ENCODE measurements around the gene POLDIP3.
"Not testable (repeated sequence)": the region's sequence is repeated elsewhere in the genome, so short reads cannot be mapped to it uniquely, and the experiment has no call there.

Gene POLDIP3

DNA sequence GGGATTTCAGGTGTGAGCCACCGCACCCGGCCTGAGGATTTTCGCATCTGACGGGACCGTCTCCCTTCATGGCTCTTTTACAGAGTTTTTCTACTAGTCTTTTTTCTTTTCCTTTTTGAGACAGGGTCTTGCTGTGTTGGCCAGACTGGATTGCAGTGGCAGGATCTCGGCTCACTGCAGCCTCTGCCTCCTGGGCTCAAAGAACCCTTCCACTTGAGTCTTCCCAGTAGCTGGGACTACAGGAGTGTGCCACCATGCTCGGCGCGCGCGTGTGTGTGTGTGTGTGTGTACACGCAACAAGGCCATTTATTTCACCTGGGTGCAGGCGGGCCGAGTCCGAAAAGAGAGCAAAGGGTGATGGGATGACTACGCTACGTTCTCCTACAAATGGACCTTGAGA lies 50.0 kb downstream of the POLDIP3 start:
- Histone ChIP-seq H3K9ac (ENCODE audit: low read depth, low read length) (no peak overlapping the region), H3K9me3 (ENCODE audit: insufficient read depth, low read depth, low read length) (no peaks in the 10 kb centered on the region), H3K4me3 (ENCODE audit: low read length) (no peak overlapping the region), H3K36me3 (ENCODE audit: insufficient read depth, low read length) (no peaks in the 10 kb centered on the region), H3K27ac (ENCODE audit: low read depth, low read length) (no peak overlapping the region), H3K27me3 (ENCODE audit: insufficient read depth, low read length) (no peaks in the 10 kb centered on the region), H3K4me1 (ENCODE audit: insufficient read depth, low read length) (no peaks in the 10 kb centered on the region)
- WGBS: 93% methylated on average over 17 of the region's 17 CpGs

DNA sequence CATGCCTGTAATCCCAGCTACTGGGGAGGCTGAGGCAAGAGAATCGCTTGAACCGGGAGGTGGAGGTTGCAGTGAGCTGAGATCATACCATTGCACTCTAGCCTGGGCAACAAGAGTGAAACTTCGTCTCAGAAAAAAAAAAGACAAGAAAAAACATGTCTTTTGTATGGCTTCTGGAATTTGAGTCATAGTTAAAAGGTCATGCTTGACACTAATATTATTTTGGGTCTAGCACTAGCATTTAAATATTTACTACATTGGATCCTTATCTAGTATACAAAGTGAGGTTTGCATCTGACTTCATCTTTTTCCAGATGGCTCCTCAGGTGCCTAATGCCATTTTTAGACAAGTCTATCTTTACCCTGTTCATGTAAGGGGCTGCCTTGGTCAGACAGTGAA lies 50.7 kb downstream of the POLDIP3 start:
- not testable (repeated sequence) for H3K27ac ChIP-seq (ENCODE audit: low read depth, low read length); H3K9me3 ChIP-seq (ENCODE audit: insufficient read depth, low read depth, low read length); H3K36me3 ChIP-seq (ENCODE audit: insufficient read depth, low read length); H3K4me3 ChIP-seq (ENCODE audit: low read length); H3K27me3 ChIP-seq (ENCODE audit: insufficient read depth, low read length); H3K4me1 ChIP-seq (ENCODE audit: insufficient read depth, low read length); H3K9ac ChIP-seq (ENCODE audit: low read depth, low read length)
- WGBS: 95% methylated on average over 3 of the region's 3 CpGs

DNA sequence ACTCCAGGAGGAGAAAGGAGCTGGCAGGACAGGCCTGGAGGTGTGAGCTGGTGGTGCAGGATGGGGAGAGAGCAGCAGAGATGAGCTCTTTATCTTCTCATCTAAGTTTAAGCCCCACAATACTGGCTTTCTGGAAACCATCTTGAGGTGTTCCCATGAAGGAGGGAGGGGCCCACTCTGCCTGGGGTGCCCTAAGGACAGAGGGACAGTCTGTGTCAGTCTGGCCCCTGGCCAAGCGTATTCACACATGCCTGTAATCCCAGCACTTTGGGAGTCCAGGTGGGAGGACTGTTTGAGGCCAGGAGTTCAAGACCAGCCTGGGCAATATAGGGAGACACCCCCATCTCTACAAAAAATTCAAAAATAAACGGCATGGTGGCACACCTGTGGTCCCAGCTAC lies 52.0 kb downstream of the POLDIP3 start:
- H3K9me3 ChIP-seq (ENCODE audit: insufficient read depth, low read depth, low read length): no peaks in the 10 kb centered on the region
- no peak overlapping the region for H3K9ac ChIP-seq (ENCODE audit: low read depth, low read length)
- no peaks in the 10 kb centered on the region for H3K27me3 ChIP-seq (ENCODE audit: insufficient read depth, low read length)
- H3K27ac ChIP-seq (ENCODE audit: low read depth, low read length): no peak overlapping the region
- H3K4me1 ChIP-seq (ENCODE audit: insufficient read depth, low read length): no peaks in the 10 kb centered on the region
- H3K4me3 ChIP-seq (ENCODE audit: low read length): no peak overlapping the region
- H3K36me3 ChIP-seq (ENCODE audit: insufficient read depth, low read length): no peaks in the 10 kb centered on the region
- WGBS: 99% methylated on average over 2 of the region's 2 CpGs

DNA sequence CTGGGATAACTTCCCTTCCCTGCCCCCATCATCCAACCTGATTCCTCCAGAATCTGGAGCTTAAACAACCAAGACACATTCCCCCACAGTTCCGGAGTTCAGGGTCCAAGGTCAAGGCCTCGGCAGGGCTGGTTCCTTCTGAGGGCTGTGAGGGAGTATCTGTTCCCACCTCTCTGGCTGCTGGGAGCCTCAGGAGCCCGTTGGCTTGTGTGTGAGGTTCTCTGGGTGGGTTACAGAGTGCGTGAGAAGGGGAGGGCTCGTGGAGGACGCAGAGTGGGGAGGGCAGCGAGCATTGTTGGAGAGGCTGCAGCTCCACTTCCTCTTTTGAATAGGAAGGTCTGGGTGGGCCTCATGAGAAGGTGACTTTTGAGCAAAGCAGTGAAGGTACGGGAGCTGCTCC lies 52.4 kb downstream of the POLDIP3 start:
- no peaks in the 10 kb centered on the region for H3K9me3 ChIP-seq (ENCODE audit: insufficient read depth, low read depth, low read length)
- WGBS: 78% methylated on average over 8 of the region's 8 CpGs
- H3K36me3 ChIP-seq (ENCODE audit: insufficient read depth, low read length): no peaks in the 10 kb centered on the region
- H3K9ac ChIP-seq (ENCODE audit: low read depth, low read length): no peak overlapping the region
- no peak overlapping the region for H3K4me3 ChIP-seq (ENCODE audit: low read length)
- H3K27me3 ChIP-seq (ENCODE audit: insufficient read depth, low read length): no peaks in the 10 kb centered on the region
- H3K4me1 ChIP-seq (ENCODE audit: insufficient read depth, low read length): no peaks in the 10 kb centered on the region
- no peak overlapping the region for H3K27ac ChIP-seq (ENCODE audit: low read depth, low read length)

DNA sequence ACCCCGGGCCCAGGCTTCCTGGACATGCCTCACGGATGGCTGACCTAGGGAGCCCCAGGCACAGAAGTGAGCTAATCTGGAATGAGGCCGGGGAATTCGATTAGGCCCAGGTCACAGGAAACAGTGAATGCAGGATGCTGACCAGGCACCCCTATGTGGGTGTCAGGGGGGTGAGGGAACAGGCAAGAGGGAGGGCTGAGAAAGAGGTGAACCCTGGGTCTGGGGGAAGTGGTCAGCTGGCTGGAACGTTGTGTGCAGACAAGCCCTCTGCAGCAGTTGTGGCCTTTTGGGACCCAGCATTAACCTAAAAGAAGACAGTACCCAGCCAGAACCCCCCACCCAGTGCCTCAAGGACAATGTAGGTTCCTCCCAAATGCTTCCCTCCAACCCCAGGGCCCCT lies 52.8 kb downstream of the POLDIP3 start:
- no peaks in the 10 kb centered on the region for H3K9me3 ChIP-seq (ENCODE audit: insufficient read depth, low read depth, low read length)
- no peaks in the 10 kb centered on the region for H3K27me3 ChIP-seq (ENCODE audit: insufficient read depth, low read length)
- no peak overlapping the region for H3K9ac ChIP-seq (ENCODE audit: low read depth, low read length)
- H3K36me3 ChIP-seq (ENCODE audit: insufficient read depth, low read length): no peaks in the 10 kb centered on the region
- no peak overlapping the region for H3K4me3 ChIP-seq (ENCODE audit: low read length)
- no peaks in the 10 kb centered on the region for H3K4me1 ChIP-seq (ENCODE audit: insufficient read depth, low read length)
- 84% methylated on average over 5 of the region's 5 CpGs for WGBS
- no peak overlapping the region for H3K27ac ChIP-seq (ENCODE audit: low read depth, low read length)

DNA sequence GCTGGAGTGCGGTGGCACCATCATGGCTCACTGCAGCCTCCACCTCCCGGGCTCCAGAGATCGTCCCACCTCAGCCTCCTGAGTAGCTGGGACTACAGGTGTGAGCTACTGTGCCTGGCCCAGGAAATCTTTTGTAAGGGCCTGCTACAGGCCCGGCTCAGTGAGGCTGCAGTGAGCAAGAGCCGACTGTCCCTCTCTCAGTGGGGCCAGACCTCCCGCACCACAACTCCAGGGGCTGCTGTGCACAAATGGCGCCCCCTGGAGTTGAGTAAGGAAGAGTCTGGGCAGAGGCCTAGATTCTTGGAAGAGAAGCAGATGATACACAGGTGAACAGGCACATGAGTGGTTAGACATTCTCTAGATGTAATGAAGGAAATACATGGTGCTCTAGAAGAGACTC lies 53.9 kb downstream of the POLDIP3 start:
- H3K4me3 ChIP-seq (ENCODE audit: low read length): no peak overlapping the region
- WGBS: 67% methylated on average over 7 of the region's 7 CpGs
- H3K4me1 ChIP-seq (ENCODE audit: insufficient read depth, low read length): no peaks in the 10 kb centered on the region
- H3K27me3 ChIP-seq (ENCODE audit: insufficient read depth, low read length): no peaks in the 10 kb centered on the region
- H3K9me3 ChIP-seq (ENCODE audit: insufficient read depth, low read depth, low read length): no peaks in the 10 kb centered on the region
- no peak overlapping the region for H3K27ac ChIP-seq (ENCODE audit: low read depth, low read length)
- H3K36me3 ChIP-seq (ENCODE audit: insufficient read depth, low read length): no peaks in the 10 kb centered on the region
- no peak overlapping the region for H3K9ac ChIP-seq (ENCODE audit: low read depth, low read length)

DNA sequence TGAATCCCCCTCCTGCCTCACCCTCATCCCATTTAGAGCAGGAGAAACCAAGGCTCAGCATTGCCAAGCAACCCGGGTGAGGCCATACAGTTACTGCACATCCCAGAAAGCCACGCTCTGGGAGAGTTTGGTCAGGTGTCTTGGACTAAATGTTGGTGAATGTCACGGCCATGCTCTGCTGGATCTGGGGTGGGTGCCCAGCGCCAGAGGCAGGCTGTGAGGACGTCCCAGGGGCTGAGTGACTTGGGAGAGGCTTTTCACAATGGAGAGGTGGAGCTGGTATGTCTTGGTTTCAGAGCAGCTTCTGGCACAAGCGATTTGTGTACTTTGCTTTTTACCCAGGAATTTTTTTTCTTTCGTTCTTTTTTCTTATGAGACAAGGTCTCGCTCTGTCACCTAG lies 54.3 kb downstream of the POLDIP3 start:
- Histone ChIP-seq H3K4me1 (ENCODE audit: insufficient read depth, low read length) (no peaks in the 10 kb centered on the region), H3K4me3 (ENCODE audit: low read length) (no peak overlapping the region)
- WGBS: 95% methylated on average over 8 of the region's 8 CpGs

DNA sequence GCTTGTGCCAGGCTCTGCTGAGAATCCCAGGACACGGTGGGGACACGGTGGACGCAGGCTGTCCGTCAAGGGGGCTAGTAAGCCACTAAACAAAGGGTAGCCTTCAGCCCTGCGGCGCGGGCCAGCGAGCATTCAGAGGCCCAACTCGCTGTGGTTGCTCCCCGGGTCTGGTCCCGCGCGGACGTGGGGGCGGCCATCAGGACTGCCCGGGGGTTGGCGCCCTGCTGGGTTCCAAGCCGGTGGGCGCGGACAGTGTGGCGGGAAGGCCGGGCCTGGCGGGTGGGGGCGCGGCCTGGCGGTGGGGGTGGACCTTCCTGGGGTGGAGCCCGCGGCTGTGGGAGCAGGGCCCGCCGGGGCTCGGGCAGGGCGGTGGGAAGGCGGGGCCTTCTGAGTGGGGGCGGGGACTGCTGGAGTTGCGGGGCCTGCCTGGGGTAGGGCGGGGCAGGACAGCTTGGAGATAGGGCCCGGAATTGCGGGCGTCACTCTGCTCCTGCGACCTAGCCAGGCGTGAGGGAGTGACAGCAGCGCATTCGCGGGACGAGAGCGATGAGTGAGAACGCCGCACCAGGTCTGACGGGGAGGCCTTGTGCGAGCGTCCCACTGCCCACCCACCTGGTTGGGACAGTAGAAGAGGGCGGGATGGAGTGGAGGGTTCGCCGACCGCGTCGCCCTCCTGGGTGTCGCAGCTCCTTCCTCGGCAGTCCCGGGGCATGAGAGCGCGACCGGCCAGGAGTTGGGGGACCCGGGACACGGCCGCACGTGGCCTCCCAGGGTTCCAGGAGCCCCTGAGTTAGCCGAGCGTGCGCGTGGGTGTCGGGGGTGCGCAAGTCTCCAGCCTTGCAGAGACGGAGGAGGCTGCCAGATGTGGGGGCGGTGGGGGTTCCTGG lies 61.0 kb downstream of the POLDIP3 start, which contains the start of gene SERHL2:
TSS of gene SERHL2 (plus strand) at position 482 of the 887 bp plus-strand sequence. CDS start at position 547, 65 bp downstream.
- Histone ChIP-seq H3K4me3 (ENCODE audit: low read length) (peak within 1 kb of the TSS; percentile 74), H3K9ac (ENCODE audit: low read depth, low read length) (peak within 1 kb of the TSS; percentile 78), H3K4me1 (ENCODE audit: insufficient read depth, low read length) (peaks cover 7% of the 10 kb centered on the region; the same call in 1 of the 2 replicates), H3K9me3 (ENCODE audit: insufficient read depth, low read depth, low read length) (0 out of 2 replicates have a peak, but pooled peaks cover 3% of the 10 kb centered on the region), H3K27ac (ENCODE audit: low read depth, low read length) (no peak within 1 kb of the TSS), H3K27me3 (ENCODE audit: insufficient read depth, low read length) (peaks cover 12% of the 10 kb centered on the region), H3K36me3 (ENCODE audit: insufficient read depth, low read length) (no peaks in the 10 kb centered on the region)
- WGBS: 8% methylated on average over 75 of the region's 75 CpGs

More for the DNA sequence above, 54.3 kb downstream of the POLDIP3 start:
- H3K27ac ChIP-seq (ENCODE audit: low read depth, low read length): no peak overlapping the region
- no peaks in the 10 kb centered on the region for H3K9me3 ChIP-seq (ENCODE audit: insufficient read depth, low read depth, low read length)
- no peak overlapping the region for H3K9ac ChIP-seq (ENCODE audit: low read depth, low read length)
- H3K27me3 ChIP-seq (ENCODE audit: insufficient read depth, low read length): no peaks in the 10 kb centered on the region
- H3K36me3 ChIP-seq (ENCODE audit: insufficient read depth, low read length): no peaks in the 10 kb centered on the region

DNA sequence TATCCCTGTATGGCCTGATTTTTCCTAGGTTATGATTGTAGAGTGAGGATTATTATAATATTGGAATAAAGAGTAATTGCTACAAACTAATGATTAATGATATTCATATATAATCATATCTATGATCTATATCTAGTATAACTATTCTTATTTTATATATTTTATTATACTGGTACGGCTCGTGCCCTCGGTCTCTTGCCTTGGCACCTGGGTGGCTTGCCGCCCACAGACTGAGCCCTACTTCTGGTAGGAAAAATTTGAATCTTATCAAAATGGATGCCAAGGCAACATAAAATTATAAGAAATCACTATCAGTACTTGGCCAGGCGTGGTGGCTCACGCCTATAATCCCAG lies 62.4 kb downstream of the POLDIP3 start:
- H3K36me3 ChIP-seq (ENCODE audit: insufficient read depth, low read length); H3K4me3 ChIP-seq (ENCODE audit: low read length); H3K27ac ChIP-seq (ENCODE audit: low read depth, low read length); H3K9ac ChIP-seq (ENCODE audit: low read depth, low read length); H3K4me1 ChIP-seq (ENCODE audit: insufficient read depth, low read length); H3K9me3 ChIP-seq (ENCODE audit: insufficient read depth, low read depth, low read length): not testable (repeated sequence)
- H3K27me3 ChIP-seq (ENCODE audit: insufficient read depth, low read length): peaks cover 12% of the 10 kb centered on the region
- 92% methylated on average over 5 of the region's 6 CpGs for WGBS

DNA sequence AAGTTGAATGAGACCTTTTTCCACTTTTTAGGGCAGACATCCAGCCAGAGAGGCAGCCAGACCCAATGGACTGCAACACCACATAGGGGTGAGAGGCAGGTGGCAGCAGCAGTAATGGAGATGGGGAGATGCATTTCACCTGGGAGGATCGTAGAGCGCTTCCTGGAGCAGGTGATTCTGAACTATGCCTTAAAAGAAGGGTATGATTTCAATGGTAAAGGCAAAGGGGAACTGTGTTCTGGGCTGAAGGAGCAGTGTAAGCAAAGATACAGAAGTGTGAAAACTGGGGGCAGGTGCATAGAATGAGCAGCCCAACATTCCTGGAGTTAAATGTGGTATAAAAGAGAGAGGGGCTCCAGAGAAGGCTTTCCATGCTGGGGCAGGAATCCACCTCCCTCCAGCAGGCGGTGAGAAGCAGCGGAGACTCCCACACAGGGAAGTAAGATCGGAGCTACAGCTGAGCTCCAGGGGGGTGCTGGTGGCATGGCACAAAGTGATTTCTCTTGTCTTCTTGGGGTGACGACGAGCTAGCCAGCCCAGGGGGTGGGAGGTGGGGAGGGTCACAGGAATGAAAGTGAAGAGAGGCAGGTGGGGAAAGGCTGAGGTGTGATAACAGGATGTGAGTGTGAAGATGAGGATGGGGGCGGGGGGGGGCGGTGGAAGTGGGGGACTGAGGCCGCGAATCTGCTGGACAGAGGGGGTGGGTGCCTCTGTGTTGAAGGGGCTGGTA lies 65.2 kb downstream of the POLDIP3 start:
- peaks cover 12% of the 10 kb centered on the region for H3K27me3 ChIP-seq (ENCODE audit: insufficient read depth, low read length)
- peaks cover 7% of the 10 kb centered on the region; the same call in 1 of the 2 replicates for H3K4me1 ChIP-seq (ENCODE audit: insufficient read depth, low read length)
- no peak overlapping the region for H3K4me3 ChIP-seq (ENCODE audit: low read length)
- 0 out of 2 replicates have a peak, but pooled peaks cover 3% of the 10 kb centered on the region for H3K9me3 ChIP-seq (ENCODE audit: insufficient read depth, low read depth, low read length)
- H3K36me3 ChIP-seq (ENCODE audit: insufficient read depth, low read length): no peaks in the 10 kb centered on the region
- H3K9ac ChIP-seq (ENCODE audit: low read depth, low read length): no peak overlapping the region
- H3K27ac ChIP-seq (ENCODE audit: low read depth, low read length): no peak overlapping the region
- WGBS: 82% methylated on average over 11 of the region's 11 CpGs

DNA sequence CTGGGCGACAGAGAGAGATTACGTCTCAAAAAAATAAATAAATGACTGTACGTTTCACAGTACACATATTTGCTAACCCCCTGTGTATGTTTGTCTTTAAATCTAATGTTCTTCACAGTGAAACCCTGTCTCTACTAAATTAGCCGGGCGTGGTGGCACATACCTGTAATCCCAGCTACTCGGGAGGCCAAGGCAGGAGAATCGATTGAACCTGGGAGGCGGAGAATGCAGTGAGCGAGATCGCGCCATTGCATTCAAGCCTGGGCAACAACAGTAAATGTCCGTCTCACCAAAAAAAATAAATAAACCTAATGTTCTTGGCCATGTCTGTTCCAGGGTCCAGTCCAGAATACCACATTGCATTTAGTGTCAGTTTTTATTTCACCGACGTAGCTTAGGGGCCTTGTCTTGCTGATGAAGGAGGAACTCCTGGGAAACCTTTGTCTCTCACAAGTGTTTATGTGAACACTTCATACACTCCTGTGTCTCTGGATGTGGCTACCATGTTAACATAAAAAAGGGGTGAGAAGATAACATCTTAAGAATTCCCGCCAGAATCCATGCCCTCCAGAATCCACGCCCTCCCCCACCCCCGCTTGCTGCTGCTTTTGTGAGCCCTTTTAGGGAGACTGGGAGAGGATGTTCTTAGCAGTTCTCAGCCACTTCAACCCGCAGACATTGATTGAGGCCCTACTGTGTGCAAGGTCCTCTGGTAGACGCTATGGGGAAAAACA lies 65.9 kb downstream of the POLDIP3 start:
- Histone ChIP-seq H3K9me3 (ENCODE audit: insufficient read depth, low read depth, low read length) (0 out of 2 replicates have a peak, but pooled peaks cover 3% of the 10 kb centered on the region), H3K36me3 (ENCODE audit: insufficient read depth, low read length) (no peaks in the 10 kb centered on the region), H3K27ac (ENCODE audit: low read depth, low read length) (no peak overlapping the region), H3K4me3 (ENCODE audit: low read length) (no peak overlapping the region), H3K9ac (ENCODE audit: low read depth, low read length) (no peak overlapping the region), H3K4me1 (ENCODE audit: insufficient read depth, low read length) (peaks cover 7% of the 10 kb centered on the region; the same call in 1 of the 2 replicates), H3K27me3 (ENCODE audit: insufficient read depth, low read length) (peaks cover 6% of the 10 kb centered on the region)
- WGBS: 85% methylated on average over 17 of the region's 19 CpGs
